Measurements from ENCODE around the gene PRMT7. TPM values are rescaled to one million over a fixed set of nuclear protein-coding genes. Genes with fewer than 3 reads are reported as not detected.

The PRMT7 gene
- total RNA-seq, 1 experiment from 2014 or later, result 33.1 TPM

- Histone ChIP-seq H3K9me3 (ENCODE audit: control insufficient read depth, insufficient read depth, low read depth, low read length) (no peaks in the 10 kb centered on the region), H3K27ac (ENCODE audit: low read length) (no peak overlapping the region), H3K27me3 (ENCODE audit: control insufficient read depth, insufficient read depth, low read length) (no peaks in the 10 kb centered on the region), H3K36me3 (ENCODE audit: control insufficient read depth, insufficient read depth, low read length) (no peaks in the 10 kb centered on the region), H3K4me1 (ENCODE audit: control insufficient read depth, insufficient read depth, low read length) (no peaks in the 10 kb centered on the region), H3K4me3 (ENCODE audit: low read depth in 2 of 2, low read length in 2 of 2) (no peak overlapping the region)
- no peak for DNase-seq (ENCODE audit: low read depth, low spot score)
- TF ChIP-seq REST (IDR thresholded peaks at IDR 0.05; ENCODE audit: insufficient read depth in 1 of 2, low read depth in 2 of 2, low read length in 1 of 2) (no peak), SIN3A (IDR thresholded peaks at IDR 0.05; ENCODE audit: borderline replicate concordance, insufficient read depth, low read depth, low read length) (no peak), POLR2AphosphoS5 (IDR thresholded peaks at IDR 0.05; ENCODE audit: low read depth, low read length) (no peak), CTCF (IDR thresholded peaks at IDR 0.05) (no peak), TCF7L2 (IDR thresholded peaks at IDR 0.05; ENCODE audit: low read depth, low read length) (no peak)
- ChIA-PET POLR2A (interaction anchor here (0.7 kb wide), 1 partner anchor 69 kb away, joined by 6 read pairs; no protein-coding TSS in a partner anchor), CTCF (no interaction called here)
- intact Hi-C loops (cut with micrococcal nuclease; ENCODE audit: unreplicated experiment) (no loop called here), in situ Hi-C loops (cut with HindIII; ENCODE audit: low pct_unique_long_range_greater_than_20kb, low sequenced_read_pairs) (no loop called here)
- no TSS peak for BruUV-seq (replicated peaks)
- ATAC-seq, result no peak
Observed at GRCh38 chr16:68369168-68369567, 58.3 kb downstream of the PRMT7 start.

- CTCF ChIA-PET, result no interaction called here
- intact Hi-C loops (cut with micrococcal nuclease; ENCODE audit: unreplicated experiment), result no loop called here
- ATAC-seq (no peak), DNase-seq (ENCODE audit: low read depth, low spot score) (no peak)
- in situ Hi-C loops (cut with HindIII; ENCODE audit: low pct_unique_long_range_greater_than_20kb, low sequenced_read_pairs), result no loop called here
- TF ChIP-seq SIN3A (IDR thresholded peaks at IDR 0.05; ENCODE audit: borderline replicate concordance, insufficient read depth, low read depth, low read length), result no peak
- no peak for TF ChIP-seq CTCF (IDR thresholded peaks at IDR 0.05)
- TF ChIP-seq REST (IDR thresholded peaks at IDR 0.05; ENCODE audit: insufficient read depth in 1 of 2, low read depth in 2 of 2, low read length in 1 of 2), result no peak
- no peak for TF ChIP-seq POLR2AphosphoS5 (IDR thresholded peaks at IDR 0.05; ENCODE audit: low read depth, low read length)
- no peak for TF ChIP-seq TCF7L2 (IDR thresholded peaks at IDR 0.05; ENCODE audit: low read depth, low read length)
- Histone ChIP-seq H3K36me3 (ENCODE audit: control insufficient read depth, insufficient read depth, low read length) (no peaks in the 10 kb centered on the region), H3K27ac (ENCODE audit: low read length) (no peak overlapping the region), H3K9me3 (ENCODE audit: control insufficient read depth, insufficient read depth, low read depth, low read length) (no peaks in the 10 kb centered on the region), H3K27me3 (ENCODE audit: control insufficient read depth, insufficient read depth, low read length) (no peaks in the 10 kb centered on the region), H3K4me1 (ENCODE audit: control insufficient read depth, insufficient read depth, low read length) (no peaks in the 10 kb centered on the region), H3K4me3 (ENCODE audit: low read depth in 2 of 2, low read length in 2 of 2) (no peak overlapping the region)
- POLR2A ChIA-PET, result interaction anchor here (0.7 kb wide), 1 partner anchor 68 kb away, joined by 6 read pairs; no protein-coding TSS in a partner anchor
- no TSS peak for BruUV-seq (replicated peaks)
Observed at GRCh38 chr16:68369697-68370580, 59.1 kb downstream of the PRMT7 start.

Data from Panc1 (cell line).